HEK293 (cell line): ENCODE measurements around the gene FALEC.
A peak's percentile ranks its signal among the peaks of the same experiment; 100 is the strongest.

Experiments
- CTCF ChIA-PET: fragments of 350-600 bp; formaldehyde crosslinking; extraction: SDS; loops from one replicate; lab custom pipeline; 2021; ENCODE audit warnings: antibody characterized with exemption; lab: Yijun Ruan, JAX
- POLR2A ChIA-PET: fragments of 300-600 bp; formaldehyde crosslinking; extraction: SDS; loops from one replicate; lab custom pipeline; 2020; ENCODE audit warnings: antibody characterized with exemption, inconsistent platforms; lab: Yijun Ruan, JAX
- H3K27ac ChIP-seq: fragments of 200-500 bp; sonication (Bioruptor generic); 2 replicates; pipeline ENCODE4 v1.5.1; 2014; ENCODE audit warnings: low read depth, low read length, control low read depth, inconsistent platforms; ENCODE audit errors: extremely low read depth
- H3K36me3 ChIP-seq, 2 experiments: fragments of 200-500 bp in 1 of 2; sonication (Bioruptor generic) in 1 of 2; 1 replicate in 1 of 2; 2 replicates in 1 of 2; pipeline ENCODE4 v1.5.1; 2014 to 2017; ENCODE audit warnings: inconsistent platforms in 2 of 2, low read length in 2 of 2; ENCODE audit not compliant: control insufficient read depth in 2 of 2, insufficient read depth in 1 of 2
- H3K4me1 ChIP-seq: fragments of 200-500 bp; sonication (Bioruptor generic); 2 replicates; pipeline ENCODE4 v1.5.1; 2014; ENCODE audit warnings: mild to moderate bottlenecking, low read length, inconsistent platforms; ENCODE audit not compliant: control insufficient read depth, insufficient read depth
- H3K4me3 ChIP-seq: 2 replicates; pipeline ENCODE4 v1.5.1; 2011; ENCODE audit warnings: low read depth, mild to moderate bottlenecking, control low read depth, low read length, moderate library complexity
- H3K9me3 ChIP-seq: fragments of 200-500 bp; sonication (Bioruptor generic); 2 replicates; pipeline ENCODE4 v1.5.1; 2014; ENCODE audit warnings: low read depth, low read length, inconsistent platforms; ENCODE audit not compliant: control insufficient read depth, insufficient read depth
- PRDM10 ChIP-seq: fragments of 450-650 bp; formaldehyde crosslinking; IDR thresholded peaks from 2 replicates; pipeline ENCODE4 v1.5.1; 2016; ENCODE audit warnings: missing biosample characterization, missing genetic modification characterization
- ZBTB17 ChIP-seq: fragments of 450-650 bp; formaldehyde crosslinking; IDR thresholded peaks from 2 replicates; pipeline ENCODE4 v1.5.1; 2016; ENCODE audit warnings: missing biosample characterization, missing genetic modification characterization
- ZNF112 ChIP-seq: fragments of 450-650 bp; formaldehyde crosslinking; IDR thresholded peaks from 2 replicates; pipeline ENCODE4 v1.5.0; 2017; ENCODE audit warnings: missing biosample characterization, missing genetic modification characterization
- ZNF121 ChIP-seq: fragments of 450-650 bp; formaldehyde crosslinking; IDR thresholded peaks from 2 replicates; pipeline ENCODE4 v1.5.1; 2016; ENCODE audit warnings: missing biosample characterization, missing genetic modification characterization
- ZNF223 ChIP-seq: fragments of 450-650 bp; formaldehyde crosslinking; IDR thresholded peaks from 2 replicates; pipeline ENCODE4 v1.5.1; 2016; ENCODE audit warnings: missing biosample characterization, missing genetic modification characterization
- ZNF23 ChIP-seq: fragments of 450-650 bp; formaldehyde crosslinking; IDR thresholded peaks from 2 replicates; pipeline ENCODE4 v1.5.1; 2016; ENCODE audit warnings: missing biosample characterization, missing genetic modification characterization, borderline replicate concordance
- ZNF335 ChIP-seq: fragments of 450-650 bp; formaldehyde crosslinking; conservative IDR thresholded peaks from 2 replicates; pipeline ENCODE4 v1.5.1; 2016; ENCODE audit warnings: missing biosample characterization, missing genetic modification characterization
- ZNF341 ChIP-seq: fragments of 450-650 bp; formaldehyde crosslinking; IDR thresholded peaks from 2 replicates; pipeline ENCODE4; 2016; ENCODE audit warnings: low read depth, missing biosample characterization, missing genetic modification characterization
- ZNF366 ChIP-seq: fragments of 450-650 bp; formaldehyde crosslinking; conservative IDR thresholded peaks from 2 replicates; pipeline ENCODE4 v1.5.1; 2016; ENCODE audit warnings: missing biosample characterization, missing genetic modification characterization
- ZNF560 ChIP-seq: fragments of 450-650 bp; formaldehyde crosslinking; IDR thresholded peaks from 2 replicates; pipeline ENCODE4 v1.5.1; 2017; ENCODE audit warnings: missing biosample characterization, missing genetic modification characterization, borderline replicate concordance
- ZNF623 ChIP-seq: fragments of 450-650 bp; formaldehyde crosslinking; IDR thresholded peaks from 2 replicates; pipeline ENCODE4 v1.5.1; 2016; ENCODE audit warnings: missing biosample characterization, missing genetic modification characterization
- ZNF692 ChIP-seq: fragments of 450-650 bp; formaldehyde crosslinking; IDR thresholded peaks from 2 replicates; pipeline ENCODE4 v1.5.1; 2016; ENCODE audit warnings: missing biosample characterization, missing genetic modification characterization
- ZNF704 ChIP-seq: fragments of 450-650 bp; formaldehyde crosslinking; IDR thresholded peaks from 2 replicates; pipeline ENCODE4 v1.5.1; 2016; ENCODE audit warnings: missing biosample characterization, missing genetic modification characterization
- ZNF785 ChIP-seq: fragments of 450-650 bp; formaldehyde crosslinking; IDR thresholded peaks from 2 replicates; pipeline ENCODE4 v1.5.1; 2016; ENCODE audit warnings: missing biosample characterization, missing genetic modification characterization
- ZNF830 ChIP-seq: fragments of 450-650 bp; IDR thresholded peaks from 2 replicates; pipeline ENCODE4 v1.5.0; 2018; ENCODE audit warnings: missing biosample characterization, missing genetic modification characterization, low read depth, mild to moderate bottlenecking, moderate library complexity

The FALEC gene

GRCh38 chr1:150563340-150564038 lies 47.9 kb downstream of the FALEC start (continued):
- peak; percentile 87 for TF ChIP-seq PRDM10 (tag by site-specific recombination)
- TF ChIP-seq ZNF223 (tag by site-specific recombination): no peak
- TF ChIP-seq ZNF623 (tag by site-specific recombination): no peak
- no peak for TF ChIP-seq ZNF112 (tag by site-specific recombination)
- TF ChIP-seq, all 188 proteins: peak for 6

DNA sequence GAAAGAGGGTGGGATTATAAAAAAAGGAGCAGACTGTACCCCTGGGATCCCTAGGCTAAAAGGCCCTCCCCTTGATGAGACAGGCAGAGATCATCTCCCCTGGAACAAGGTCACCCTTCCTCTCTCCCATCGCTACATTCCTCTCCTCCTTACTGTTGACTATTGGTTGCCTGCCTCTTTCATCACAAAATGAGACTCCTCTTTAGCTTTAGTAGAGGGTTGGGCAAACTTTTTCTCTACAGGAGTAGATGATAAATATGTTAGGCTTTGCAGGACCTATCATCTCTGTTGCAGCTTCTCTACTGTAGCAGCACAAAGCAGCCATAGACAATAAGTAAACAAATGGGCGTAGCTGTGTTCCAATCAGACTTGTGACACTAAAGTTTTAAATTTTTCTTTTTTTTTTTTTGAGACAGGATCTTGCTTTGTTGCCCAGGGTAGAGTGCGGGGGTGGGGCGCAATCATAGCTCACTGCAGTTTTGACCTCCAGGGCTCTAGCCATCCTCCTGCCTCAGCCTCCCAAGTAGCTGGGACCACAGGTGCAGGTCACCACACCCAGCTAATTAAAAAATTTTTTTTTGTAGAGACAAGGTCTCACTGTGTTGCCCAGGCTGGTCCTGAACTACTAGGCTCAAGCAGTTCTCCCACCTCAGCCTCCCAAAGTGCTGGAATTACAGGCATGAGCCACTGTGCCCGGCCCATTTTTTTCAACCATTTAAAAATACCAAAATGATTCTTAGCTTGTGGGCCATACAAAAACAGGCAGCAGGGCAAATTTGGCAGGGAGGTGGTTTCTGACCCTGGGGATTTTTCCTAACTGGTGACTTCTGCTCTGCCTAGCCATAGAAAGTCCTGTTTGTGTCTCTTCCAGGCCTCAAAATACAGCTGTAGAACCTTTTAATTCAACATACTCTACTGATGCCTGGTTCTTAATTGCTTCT lies 48.8 kb downstream of the FALEC start:
- no peak for TF ChIP-seq ZNF23
- TF ChIP-seq ZNF830 (tag by site-specific recombination): no peak
- no peak for TF ChIP-seq ZNF692 (tag by site-specific recombination)
- 0 out of 2 replicates have a peak, but pooled peaks have one; percentile 19 for TF ChIP-seq ZNF341
- peak; percentile 92 for TF ChIP-seq ZNF121 (tag by site-specific recombination)
- TF ChIP-seq ZNF704 (tag by site-specific recombination): no peak
- TF ChIP-seq ZNF785 (tag by site-specific recombination): no peak
- TF ChIP-seq ZNF560 (tag by site-specific recombination): no peak
- TF ChIP-seq PRDM10 (tag by site-specific recombination): peak; percentile 22; the same call in 1 of the 2 replicates
- 0 out of 2 replicates have a peak, but pooled peaks have one; percentile 16 for TF ChIP-seq ZNF335 (tag by site-specific recombination)
- TF ChIP-seq ZNF366 (tag by site-specific recombination): 0 out of 2 replicates have a peak, but pooled peaks have one; percentile 36
- TF ChIP-seq ZBTB17 (tag by site-specific recombination): 0 out of 2 replicates have a peak, but pooled peaks have one; percentile 39
- Histone ChIP-seq H3K4me1 (peaks cover 36% of the 10 kb centered on the region), H3K4me3 (no peak overlapping the region), H3K9me3 (no peaks in the 10 kb centered on the region), H3K36me3 (no peaks in the 10 kb centered on the region), H3K27ac (peak overlapping the region; percentile 96)
- CTCF ChIA-PET: interaction anchor here (0.6 to 3.4 kb wide), 7 partner anchors 13 to 358 kb away, joined by 3 to 25 read pairs (median 5); partner anchors contain the start of gene MCL1
- POLR2A ChIA-PET: interaction anchor here (0.5 to 8.8 kb wide), 2 partner anchors 10 to 59 kb away, joined by 3 to 272 read pairs; partner anchors contain the start of gene MCL1
